ENCODE measurements around the gene EEF1AKMT3.

- TF ChIP-seq CTCF (IDR thresholded peaks at IDR 0.05) (no peak), POLR2A (IDR thresholded peaks at IDR 0.05) (no peak), EP300 (IDR thresholded peaks at IDR 0.05) (no peak)
Measured at GRCh38 chr12:57739914-57740538, 32.4 kb upstream of the EEF1AKMT3 start.

Measured in sigmoid colon (tissue), 4 donors.